GM21447 (cell line): ENCODE measurements around the gene NUDT12.

Experiments used
- ATAC-seq: cut with Tn5 transposase; IDR thresholded peaks from one replicate; pipeline ENCODE4 v1.9.1; 2021; ENCODE audit not compliant: unreplicated experiment

The NUDT12 gene

GRCh38 chr5:103562453-103563157 is at the start of gene NUDT12:
NUDT12 (minus strand) TSS chr5:103562789; CDS start chr5:103560248, 2,541 bp downstream.
- peak; percentile 78 for ATAC-seq

GRCh38 chr5:103607346-103607745 is 44.8 kb upstream of the NUDT12 start:
- no peak for ATAC-seq

DNA sequence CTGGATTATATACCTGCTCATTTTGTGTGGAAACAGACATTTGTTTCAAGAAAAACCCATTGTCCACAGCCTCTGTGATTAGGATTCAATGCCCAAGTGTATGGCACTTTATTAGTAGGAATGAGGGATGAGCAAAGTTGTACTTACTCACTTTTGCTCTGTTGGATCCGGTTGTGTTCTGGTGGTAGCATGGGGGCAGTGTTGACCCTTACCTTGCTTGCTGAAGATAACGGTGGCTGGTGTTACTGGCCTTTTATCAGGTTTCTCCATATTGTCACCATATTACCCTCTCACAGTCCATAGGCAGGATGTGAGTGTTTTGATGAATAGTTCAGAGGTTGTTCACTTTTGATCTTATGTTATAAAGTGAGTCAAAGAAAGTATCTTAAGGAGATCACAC is 42.7 kb upstream of the NUDT12 start:
- ATAC-seq = no peak

DNA sequence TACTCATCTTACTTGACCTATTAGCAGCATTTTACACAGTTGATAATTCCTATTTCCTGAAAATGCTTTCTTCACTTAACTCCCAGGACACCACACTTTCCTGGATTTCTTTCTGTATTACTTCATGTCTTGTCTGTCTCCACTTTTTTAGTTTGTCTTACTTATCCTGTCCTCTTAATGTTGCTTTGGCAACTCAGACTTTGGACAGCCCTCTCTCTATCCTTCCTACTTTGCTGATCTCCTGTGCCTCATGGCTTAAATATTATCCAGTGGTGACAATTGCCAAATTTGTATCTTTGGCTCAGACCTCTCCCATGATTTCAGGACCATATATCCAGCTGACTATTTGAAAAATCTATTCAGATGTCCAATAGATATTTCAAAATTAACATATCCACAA is 39.8 kb upstream of the NUDT12 start:
- ATAC-seq = no peak

DNA sequence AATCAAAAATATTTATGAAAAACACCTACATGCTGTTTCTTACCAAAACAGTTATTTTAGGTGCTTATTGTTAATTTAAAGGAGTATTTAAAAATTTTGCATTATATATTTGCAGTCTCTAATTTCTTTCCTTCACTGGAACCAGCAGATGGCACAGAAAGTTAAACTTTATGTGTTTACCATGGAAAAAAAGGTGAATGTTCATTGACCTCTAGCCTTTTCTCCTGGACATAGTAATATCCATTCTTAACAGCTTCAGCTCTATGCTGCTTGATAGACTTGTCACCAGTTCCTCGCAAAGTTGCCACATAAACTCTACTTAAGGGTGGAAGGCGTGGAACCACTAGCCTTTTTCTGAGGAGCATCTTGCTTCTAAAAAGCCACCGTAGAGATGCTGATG is 38.7 kb upstream of the NUDT12 start:
- no peak for ATAC-seq

DNA sequence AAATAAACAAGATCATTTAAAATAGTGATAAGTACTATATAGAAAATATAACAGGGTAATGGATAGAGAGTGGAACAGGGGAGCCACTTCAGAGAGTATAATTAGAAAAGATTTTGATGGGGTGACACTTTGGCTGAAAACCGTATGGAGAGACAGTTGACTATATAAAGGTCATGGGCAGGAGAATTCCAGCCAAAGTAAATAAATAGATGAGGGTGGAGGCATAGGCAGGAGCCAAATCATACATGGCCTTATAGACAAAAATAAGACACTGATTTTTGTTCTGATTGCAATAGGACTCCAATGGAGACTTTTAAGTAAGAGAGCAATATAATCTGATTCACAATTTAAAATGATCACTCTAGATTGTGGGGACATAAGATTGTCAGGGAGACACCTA is 37.5 kb upstream of the NUDT12 start:
- ATAC-seq = no peak

DNA sequence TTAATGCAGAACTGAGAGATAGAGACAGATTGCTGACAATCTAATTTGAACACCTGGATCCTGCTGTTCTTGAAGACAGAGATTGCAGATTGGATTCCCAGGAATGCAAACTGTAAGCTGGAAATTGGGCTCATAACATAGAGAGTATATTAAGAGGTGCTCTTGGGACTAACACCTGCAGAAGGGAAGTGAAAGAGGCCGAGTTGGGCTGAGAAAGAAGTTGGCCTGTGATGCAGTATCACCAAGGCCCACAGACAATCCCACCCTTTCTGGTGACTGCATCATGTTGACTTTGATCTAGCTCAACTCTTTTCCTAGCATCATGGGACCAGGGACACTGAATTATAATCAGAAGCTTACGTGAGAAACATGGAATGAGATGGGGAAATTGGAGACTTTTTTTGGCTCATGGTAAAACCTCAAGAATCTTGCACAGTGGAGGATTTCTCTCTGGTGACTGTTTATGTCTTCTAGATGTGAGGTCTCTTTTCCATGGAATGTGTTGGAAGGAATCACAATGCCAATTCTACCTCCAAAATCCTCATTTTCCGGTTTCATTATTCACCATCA is 36.5 kb upstream of the NUDT12 start:
- no peak for ATAC-seq

- ATAC-seq = no peak
These were observed 27.6 kb upstream of the NUDT12 start for GRCh38 chr5:103590221-103590620.

- ATAC-seq = no peak
These were observed 27.2 kb upstream of the NUDT12 start for GRCh38 chr5:103589776-103590175.

DNA sequence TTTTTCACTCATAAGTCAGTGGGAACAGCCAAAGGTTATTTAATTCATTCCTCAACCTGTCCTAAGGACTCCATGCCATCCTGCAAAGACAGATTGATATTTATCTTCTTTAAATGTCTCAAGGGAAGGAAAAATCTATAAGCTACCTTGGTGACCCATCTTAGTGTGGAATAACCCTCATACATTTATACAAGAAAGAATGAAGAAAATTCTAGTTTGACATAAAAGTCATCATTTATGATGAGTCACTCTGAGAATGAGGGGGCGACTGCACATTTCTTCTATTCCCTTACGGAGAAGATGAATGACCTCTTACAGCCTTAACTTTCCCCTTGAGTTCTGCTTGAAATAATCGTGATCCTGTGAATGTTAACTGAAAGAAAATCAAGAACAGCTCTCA is 26.8 kb upstream of the NUDT12 start:
- no peak for ATAC-seq

- no peak for ATAC-seq
These were observed 24.7 kb upstream of the NUDT12 start for GRCh38 chr5:103587185-103587748.

DNA sequence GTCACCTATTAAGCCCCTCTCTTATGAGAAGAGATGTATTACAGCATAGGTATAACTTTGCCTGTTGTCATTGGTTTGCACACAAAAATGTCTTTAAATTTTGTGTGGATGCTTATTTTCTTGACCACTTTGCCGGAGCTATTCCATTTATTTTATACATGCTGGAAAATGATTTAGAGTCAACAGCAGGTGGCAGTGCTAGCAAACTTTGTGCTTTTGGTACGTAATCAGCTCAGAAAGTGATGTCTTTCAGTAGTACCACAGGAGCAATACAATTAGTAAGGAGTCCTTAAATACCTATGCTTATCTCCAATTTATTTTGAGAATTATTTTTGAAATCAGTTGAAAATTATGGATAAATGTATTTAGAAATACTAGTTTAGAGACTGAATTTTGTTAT is 19.8 kb upstream of the NUDT12 start:
- no peak for ATAC-seq

GRCh38 chr5:103573411-103573810 is 10.8 kb upstream of the NUDT12 start:
- no peak for ATAC-seq

GRCh38 chr5:103572454-103572853 is 9.9 kb upstream of the NUDT12 start:
- no peak for ATAC-seq

DNA sequence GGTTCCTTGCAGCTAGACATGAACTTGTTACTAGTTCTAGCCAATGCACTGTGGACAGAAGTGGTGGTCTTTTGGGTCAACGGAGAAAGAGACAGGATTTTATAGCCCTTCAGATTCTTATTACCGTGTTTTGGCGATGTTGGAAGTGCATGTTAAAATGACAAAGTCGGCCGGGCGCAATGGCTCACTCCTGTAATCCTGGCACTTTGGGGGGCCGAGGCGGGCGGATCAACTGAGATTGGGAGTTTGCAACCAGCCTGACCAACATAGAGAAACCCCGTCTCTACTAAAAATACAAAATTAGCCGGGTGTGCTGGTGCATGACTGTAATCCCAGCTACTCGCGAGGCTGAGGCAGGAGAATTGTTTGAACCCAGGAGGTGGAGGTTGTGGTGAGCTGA is 9.1 kb upstream of the NUDT12 start:
- no peak for ATAC-seq

DNA sequence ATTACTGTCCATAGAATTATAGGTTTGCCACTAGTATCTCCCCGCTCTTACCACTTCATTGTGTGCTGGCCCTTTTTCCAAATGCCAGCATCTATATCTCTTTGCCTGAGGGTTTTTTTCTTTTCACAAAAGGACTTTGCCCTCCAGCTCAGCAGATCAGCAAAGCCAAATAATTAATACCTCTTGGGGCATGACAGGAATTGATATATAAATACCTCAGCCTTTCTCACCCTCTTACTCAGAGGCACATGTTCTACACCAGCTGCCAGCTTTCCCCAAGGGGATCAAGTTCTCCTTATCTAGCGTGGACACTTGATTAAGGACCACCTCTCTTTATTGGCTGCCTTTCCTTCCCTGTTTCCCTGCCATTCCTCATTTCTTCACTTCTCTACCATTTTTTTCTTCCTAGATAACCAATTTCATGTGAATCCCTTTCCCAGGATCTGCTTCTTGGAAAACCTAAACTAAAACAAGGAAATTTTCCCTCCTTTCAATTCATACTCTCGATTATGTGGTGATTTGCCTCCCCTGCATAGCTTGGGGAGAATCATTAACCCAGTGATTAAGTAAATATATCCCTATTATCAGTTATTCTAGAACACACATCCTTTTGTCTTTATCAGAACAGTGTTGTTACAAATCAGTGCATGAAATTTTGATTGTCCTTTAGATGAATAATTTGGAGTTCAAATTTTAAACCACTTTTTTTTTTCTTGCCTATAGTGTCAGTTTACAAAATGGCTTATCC is 6.9 kb upstream of the NUDT12 start:
- no peak for ATAC-seq

DNA sequence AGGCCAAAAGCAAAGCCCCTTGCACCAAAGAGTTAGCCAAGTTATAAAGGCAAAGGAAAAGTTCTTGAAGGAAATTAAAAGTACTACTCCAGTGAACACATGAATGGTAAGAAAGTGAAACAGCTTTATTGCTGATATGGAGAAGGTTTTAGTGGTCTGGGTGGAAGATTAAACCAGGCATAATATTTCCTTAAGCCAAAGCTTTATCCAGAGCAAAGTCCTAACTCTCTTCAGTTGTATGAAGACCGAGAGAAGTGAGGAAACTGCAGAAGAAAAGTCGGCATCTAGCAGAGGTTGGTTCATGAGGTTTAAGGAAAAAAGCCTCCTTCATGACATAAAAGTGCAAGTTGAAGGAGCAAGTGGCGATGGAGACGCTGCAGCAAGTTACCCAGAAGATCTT is 3.1 kb upstream of the NUDT12 start:
- no peak for ATAC-seq

- ATAC-seq = peak; percentile 59
These were observed 720 bp downstream of the NUDT12 start for GRCh38 chr5:103561685-103562452.

DNA sequence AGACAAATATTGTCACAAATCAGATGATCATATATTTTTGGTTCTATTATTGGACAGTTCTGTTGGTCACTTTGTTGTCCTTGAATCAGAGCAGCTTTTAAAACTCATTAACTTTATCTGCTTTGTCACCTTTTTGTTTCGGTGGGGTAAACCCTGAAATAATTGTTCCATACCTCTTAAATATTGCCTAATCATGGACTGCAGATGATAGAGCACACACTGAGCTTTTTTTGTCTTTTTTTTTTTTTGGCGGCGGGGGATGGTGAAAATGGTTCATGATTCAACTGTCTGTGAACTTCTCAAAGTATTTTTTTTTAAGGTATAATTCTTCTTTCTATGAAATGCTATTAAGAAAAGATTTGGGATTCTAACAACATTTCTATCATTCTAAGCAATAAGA is 1.8 kb downstream of the NUDT12 start:
- ATAC-seq = no peak

GRCh38 chr5:103546858-103547257 is 15.7 kb downstream of the NUDT12 start:
- ATAC-seq = no peak

DNA sequence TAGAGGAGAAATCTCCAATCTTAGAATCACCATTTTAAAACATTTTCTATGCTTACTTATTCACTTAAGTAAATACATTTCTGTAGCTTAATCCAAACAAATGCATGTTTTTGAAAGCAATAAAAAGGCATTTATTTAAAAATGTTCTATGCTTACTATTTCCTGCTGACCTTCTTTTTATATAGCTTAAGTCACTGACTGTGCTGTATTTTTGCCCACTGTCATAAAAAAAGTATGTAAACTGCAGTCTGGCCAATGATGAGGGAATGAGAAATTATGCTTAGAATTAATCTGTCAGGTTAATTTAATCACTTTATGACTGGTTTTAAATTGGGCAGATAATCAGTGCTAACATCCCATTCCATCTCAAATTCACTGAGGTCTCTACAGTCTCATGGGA is 20.1 kb downstream of the NUDT12 start:
- ATAC-seq = no peak
